A549 (cell line): Measurements from ENCODE around the gene CALML3.

Experiments used
- CBX8 ChIP-seq: fragments of 200-600 bp; sonication (generic); IDR thresholded peaks from 2 replicates; pipeline ENCODE4 v1.6.1; 2016
- EP300 ChIP-seq, 2 experiments: fragments of >200 bp; sonication (Bioruptor Twin); formaldehyde crosslinking; IDR thresholded peaks; 2 replicates in 1 of 2; 3 replicates in 1 of 2; pipeline ENCODE4 v1.6.1; 2016 to 2017
- HDAC2 ChIP-seq: fragments of 200-600 bp; sonication (generic); IDR thresholded peaks from 2 replicates; pipeline ENCODE4 v1.6.1; 2016
- HOXA7 ChIP-seq: fragments of 250-450 bp; sonication (Bioruptor Pico); IDR thresholded peaks from 2 replicates; pipeline ENCODE4 v1.5.0; 2020; ENCODE audit warnings: mild to moderate bottlenecking, moderate library complexity
- KDM1A ChIP-seq: fragments of 200-600 bp; sonication (generic); IDR thresholded peaks from 2 replicates; pipeline ENCODE4 v1.6.1; 2016; ENCODE audit warnings: low read depth, mild to moderate bottlenecking
- PHF8 ChIP-seq: fragments of 200-600 bp; sonication (generic); IDR thresholded peaks from 2 replicates; pipeline ENCODE4 v1.6.1; 2016; ENCODE audit warnings: low read depth, mild to moderate bottlenecking, antibody characterized with exemption, moderate library complexity, borderline replicate concordance
- POLR2A ChIP-seq: IDR thresholded peaks from 2 replicates; pipeline ENCODE4 v1.6.1; 2012; ENCODE audit warnings: mild to moderate bottlenecking, low read length
- RAD21 ChIP-seq, 2 experiments: fragments of >200 bp in 1 of 2; sonication (Bioruptor Twin) in 1 of 2; formaldehyde crosslinking in 1 of 2; IDR thresholded peaks in 1 of 2; conservative IDR thresholded peaks in 1 of 2; 2 replicates in 1 of 2; 3 replicates in 1 of 2; pipeline ENCODE4 v1.6.1; 2012 to 2018; ENCODE audit warnings: inconsistent platforms in 1 of 2
- RFX5 ChIP-seq: fragments of 450-650 bp; IDR thresholded peaks from 2 replicates; pipeline ENCODE4 v1.7.1; 2014; ENCODE audit warnings: antibody characterized with exemption, mild to moderate bottlenecking, moderate library complexity
- RNF2 ChIP-seq: fragments of 200-600 bp; sonication (generic); IDR thresholded peaks from 2 replicates; pipeline ENCODE4 v1.6.1; 2016; ENCODE audit warnings: low read depth, mild to moderate bottlenecking, antibody characterized with exemption, moderate library complexity, borderline replicate concordance
- SMC3 ChIP-seq: fragments of >200 bp; sonication (Bioruptor Twin); formaldehyde crosslinking; IDR thresholded peaks from 3 replicates; pipeline ENCODE4 v1.6.1; 2018; ENCODE audit warnings: inconsistent platforms
- TF ChIP-seq, protein P1 (sequence below): fragments of >200 bp; sonication (Bioruptor Twin); formaldehyde crosslinking; IDR thresholded peaks from 3 replicates; pipeline ENCODE4 v1.5.1; 2016
- TF ChIP-seq, protein P2 (sequence below): IDR thresholded peaks from 2 replicates; pipeline ENCODE4 v1.6.1; 2012
- TF ChIP-seq, protein P3 (sequence below): fragments of 450-650 bp; IDR thresholded peaks from 2 replicates; pipeline ENCODE4 v1.6.1; 2014; ENCODE audit warnings: antibody characterized with exemption

DNA sequence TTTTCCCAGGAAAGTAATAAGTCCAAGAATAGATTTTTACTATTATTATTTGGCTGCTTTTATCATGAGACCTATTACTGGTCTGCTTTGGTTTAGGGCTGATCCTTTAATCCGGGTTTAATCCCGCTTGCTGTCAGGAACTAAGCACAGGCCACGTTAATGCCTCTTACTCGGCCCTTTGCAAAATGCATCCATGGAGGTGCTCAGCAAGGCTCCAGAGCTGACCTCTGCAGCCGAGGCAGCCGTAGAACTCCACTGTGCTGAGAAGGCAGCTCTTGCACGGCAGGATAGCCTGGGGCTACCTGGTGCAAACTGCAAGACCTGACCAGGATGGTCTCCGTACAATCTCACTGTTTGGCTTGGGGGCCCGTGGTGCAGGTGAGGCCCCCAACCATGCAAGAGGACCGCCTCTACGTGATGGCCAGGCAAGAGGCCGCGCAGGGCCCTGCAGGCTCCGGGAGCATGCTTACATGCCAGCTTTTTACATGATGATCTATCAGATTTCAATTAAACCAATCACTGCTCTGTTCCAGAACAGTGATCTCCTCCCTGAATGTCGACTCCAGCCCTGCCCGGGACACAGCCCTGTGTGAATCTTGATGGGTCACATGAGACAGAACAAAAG is 10.4 kb upstream of the CALML3 start:
- TF ChIP-seq, protein P1, sequence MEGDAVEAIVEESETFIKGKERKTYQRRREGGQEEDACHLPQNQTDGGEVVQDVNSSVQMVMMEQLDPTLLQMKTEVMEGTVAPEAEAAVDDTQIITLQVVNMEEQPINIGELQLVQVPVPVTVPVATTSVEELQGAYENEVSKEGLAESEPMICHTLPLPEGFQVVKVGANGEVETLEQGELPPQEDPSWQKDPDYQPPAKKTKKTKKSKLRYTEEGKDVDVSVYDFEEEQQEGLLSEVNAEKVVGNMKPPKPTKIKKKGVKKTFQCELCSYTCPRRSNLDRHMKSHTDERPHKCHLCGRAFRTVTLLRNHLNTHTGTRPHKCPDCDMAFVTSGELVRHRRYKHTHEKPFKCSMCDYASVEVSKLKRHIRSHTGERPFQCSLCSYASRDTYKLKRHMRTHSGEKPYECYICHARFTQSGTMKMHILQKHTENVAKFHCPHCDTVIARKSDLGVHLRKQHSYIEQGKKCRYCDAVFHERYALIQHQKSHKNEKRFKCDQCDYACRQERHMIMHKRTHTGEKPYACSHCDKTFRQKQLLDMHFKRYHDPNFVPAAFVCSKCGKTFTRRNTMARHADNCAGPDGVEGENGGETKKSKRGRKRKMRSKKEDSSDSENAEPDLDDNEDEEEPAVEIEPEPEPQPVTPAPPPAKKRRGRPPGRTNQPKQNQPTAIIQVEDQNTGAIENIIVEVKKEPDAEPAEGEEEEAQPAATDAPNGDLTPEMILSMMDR, result no peak
- TF ChIP-seq RFX5, result no peak
- TF ChIP-seq, protein P2, sequence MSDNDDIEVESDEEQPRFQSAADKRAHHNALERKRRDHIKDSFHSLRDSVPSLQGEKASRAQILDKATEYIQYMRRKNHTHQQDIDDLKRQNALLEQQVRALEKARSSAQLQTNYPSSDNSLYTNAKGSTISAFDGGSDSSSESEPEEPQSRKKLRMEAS, result no peak
- no peak for TF ChIP-seq RNF2
- TF ChIP-seq SMC3, result no peak
- no peak for TF ChIP-seq KDM1A
- no peak for TF ChIP-seq POLR2A
- TF ChIP-seq PHF8, result no peak
- TF ChIP-seq HOXA7 (CRISPR knock-in tag), result no peak
- TF ChIP-seq, protein P3, sequence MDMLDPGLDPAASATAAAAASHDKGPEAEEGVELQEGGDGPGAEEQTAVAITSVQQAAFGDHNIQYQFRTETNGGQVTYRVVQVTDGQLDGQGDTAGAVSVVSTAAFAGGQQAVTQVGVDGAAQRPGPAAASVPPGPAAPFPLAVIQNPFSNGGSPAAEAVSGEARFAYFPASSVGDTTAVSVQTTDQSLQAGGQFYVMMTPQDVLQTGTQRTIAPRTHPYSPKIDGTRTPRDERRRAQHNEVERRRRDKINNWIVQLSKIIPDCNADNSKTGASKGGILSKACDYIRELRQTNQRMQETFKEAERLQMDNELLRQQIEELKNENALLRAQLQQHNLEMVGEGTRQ, result no peak
- TF ChIP-seq RAD21 (conservative IDR thresholded peaks at IDR 0.05 in 1 of 2, IDR thresholded peaks at IDR 0.05 in 1 of 2), result no peak
- TF ChIP-seq CBX8, result no peak
- no peak for TF ChIP-seq EP300 (IDR thresholded peaks at IDR 0.05)
- TF ChIP-seq HDAC2, result no peak
